ENCODE measurements around the gene PIAS2. TPM values are rescaled to one million over a fixed set of nuclear protein-coding genes. Genes with fewer than 3 reads are reported as not detected.

PIAS2 gene
- total RNA-seq, 1 donor = 36.6 TPM

- Histone ChIP-seq H3K4me2 (ENCODE audit: insufficient read depth, low read length) (no peak overlapping the region), H3K36me3 (ENCODE audit: insufficient read depth, low read length) (no peaks in the 10 kb centered on the region), H3K9me3 (ENCODE audit: low read depth, low read length) (no peaks in the 10 kb centered on the region), H3K4me1 (ENCODE audit: insufficient read depth, low read length) (no peaks in the 10 kb centered on the region), H3K79me2 (ENCODE audit: insufficient read depth, low read length) (no peaks in the 10 kb centered on the region), H4K20me1 (ENCODE audit: insufficient read depth, low read length) (no peaks in the 10 kb centered on the region), H3K4me3 (ENCODE audit: insufficient read depth, low read length) (no peak overlapping the region), H3K27ac (ENCODE audit: low read depth, low read length) (no peak overlapping the region), H2AFZ (ENCODE audit: low read length) (no peak overlapping the region), H3K27me3 (ENCODE audit: insufficient read depth, low read length) (no peaks in the 10 kb centered on the region)
- no peak for TF ChIP-seq CTCF (IDR thresholded peaks at IDR 0.05; ENCODE audit: extremely low read depth, low read depth, low read length)
- no peak for DNase-seq (ENCODE audit: insufficient read length, low spot score, missing footprints)
Observed at GRCh38 chr18:46793565-46793964, 123.7 kb downstream of the PIAS2 start.

GRCh38 chr18:46789088-46789487, 128.2 kb downstream of the PIAS2 start:
- Histone ChIP-seq H3K36me3 (ENCODE audit: insufficient read depth, low read length) (no peaks in the 10 kb centered on the region), H3K4me1 (ENCODE audit: insufficient read depth, low read length) (no peaks in the 10 kb centered on the region), H3K9me3 (ENCODE audit: low read depth, low read length) (no peaks in the 10 kb centered on the region), H4K20me1 (ENCODE audit: insufficient read depth, low read length) (no peaks in the 10 kb centered on the region), H3K27ac (ENCODE audit: low read depth, low read length) (no peak overlapping the region), H3K4me3 (ENCODE audit: insufficient read depth, low read length) (no peak overlapping the region), H3K4me2 (ENCODE audit: insufficient read depth, low read length) (no peak overlapping the region), H3K79me2 (ENCODE audit: insufficient read depth, low read length) (no peaks in the 10 kb centered on the region), H3K27me3 (ENCODE audit: insufficient read depth, low read length) (no peaks in the 10 kb centered on the region), H2AFZ (ENCODE audit: low read length) (no peak overlapping the region)
- TF ChIP-seq CTCF (IDR thresholded peaks at IDR 0.05; ENCODE audit: extremely low read depth, low read depth, low read length) = no peak
- DNase-seq (ENCODE audit: insufficient read length, low spot score, missing footprints) = no peak

- no peaks in the 10 kb centered on the region for H3K36me3 ChIP-seq (ENCODE audit: insufficient read depth, low read length)
- no peaks in the 10 kb centered on the region for H3K9me3 ChIP-seq (ENCODE audit: low read depth, low read length)
- H3K4me1 ChIP-seq (ENCODE audit: insufficient read depth, low read length) = no peaks in the 10 kb centered on the region
- no peak for TF ChIP-seq CTCF (IDR thresholded peaks at IDR 0.05; ENCODE audit: extremely low read depth, low read depth, low read length)
- H3K4me3 ChIP-seq (ENCODE audit: insufficient read depth, low read length) = no peak overlapping the region
- no peaks in the 10 kb centered on the region for H3K79me2 ChIP-seq (ENCODE audit: insufficient read depth, low read length)
- H4K20me1 ChIP-seq (ENCODE audit: insufficient read depth, low read length) = no peaks in the 10 kb centered on the region
- no peak overlapping the region for H2AFZ ChIP-seq (ENCODE audit: low read length)
- DNase-seq (ENCODE audit: insufficient read length, low spot score, missing footprints) = no peak
- no peaks in the 10 kb centered on the region for H3K27me3 ChIP-seq (ENCODE audit: insufficient read depth, low read length)
- H3K27ac ChIP-seq (ENCODE audit: low read depth, low read length) = no peak overlapping the region
- no peak overlapping the region for H3K4me2 ChIP-seq (ENCODE audit: insufficient read depth, low read length)
Observed at GRCh38 chr18:46787674-46788073, 129.6 kb downstream of the PIAS2 start.

GRCh38 chr18:46772357-46772756, 144.9 kb downstream of the PIAS2 start:
- Histone ChIP-seq H3K9me3 (ENCODE audit: low read depth, low read length) (no peaks in the 10 kb centered on the region), H3K4me1 (ENCODE audit: insufficient read depth, low read length) (no peaks in the 10 kb centered on the region), H3K36me3 (ENCODE audit: insufficient read depth, low read length) (no peaks in the 10 kb centered on the region), H4K20me1 (ENCODE audit: insufficient read depth, low read length) (no peaks in the 10 kb centered on the region), H3K27me3 (ENCODE audit: insufficient read depth, low read length) (no peaks in the 10 kb centered on the region), H3K4me3 (ENCODE audit: insufficient read depth, low read length) (no peak overlapping the region), H2AFZ (ENCODE audit: low read length) (no peak overlapping the region), H3K79me2 (ENCODE audit: insufficient read depth, low read length) (no peaks in the 10 kb centered on the region), H3K4me2 (ENCODE audit: insufficient read depth, low read length) (no peak overlapping the region), H3K27ac (ENCODE audit: low read depth, low read length) (no peak overlapping the region)
- DNase-seq (ENCODE audit: insufficient read length, low spot score, missing footprints) = no peak
- no peak for TF ChIP-seq CTCF (IDR thresholded peaks at IDR 0.05; ENCODE audit: extremely low read depth, low read depth, low read length)

Data from osteoblast (primary cell).